Retinal pigment epithelial cell (primary cell): Measurements from ENCODE around the gene TCOF1.

Experiments used
- DNase-seq: peaks from one replicate; pipeline ENCODE4 v3.0.0-alpha.2; 2010; ENCODE audit warnings: low read depth
- H3K4me3 ChIP-seq: 2 replicates; pipeline ENCODE4 v1.5.1; 2011; ENCODE audit warnings: mild to moderate bottlenecking, low read length, control low read depth, moderate library complexity
- CTCF ChIP-seq: conservative IDR thresholded peaks from 2 replicates; pipeline ENCODE4 v1.5.1; 2011; ENCODE audit warnings: low read depth, low read length, control low read depth, inconsistent platforms

TCOF1 gene

GRCh38 chr5:150438873-150439546, 81.5 kb downstream of the TCOF1 start:
- TF ChIP-seq CTCF: peak; percentile 70
- no peak overlapping the region for H3K4me3 ChIP-seq
- no peak for DNase-seq

GRCh38 chr5:150440948-150441812, 83.7 kb downstream of the TCOF1 start:
- no peak for TF ChIP-seq CTCF
- H3K4me3 ChIP-seq: no peak overlapping the region
- DNase-seq: no peak

- no peak overlapping the region for H3K4me3 ChIP-seq
- TF ChIP-seq CTCF: no peak
- no peak for DNase-seq
Observed at GRCh38 chr5:150441813-150442698, 84.6 kb downstream of the TCOF1 start.

- TF ChIP-seq CTCF: no peak
- DNase-seq: no peak
- no peak overlapping the region for H3K4me3 ChIP-seq
Observed at GRCh38 chr5:150442699-150443080, 85.2 kb downstream of the TCOF1 start.

GRCh38 chr5:150443242-150444075, 86.0 kb downstream of the TCOF1 start:
- DNase-seq: no peak
- H3K4me3 ChIP-seq: no peak overlapping the region
- no peak for TF ChIP-seq CTCF

GRCh38 chr5:150444770-150445169, 87.3 kb downstream of the TCOF1 start:
- no peak for TF ChIP-seq CTCF
- no peak for DNase-seq

More at GRCh38 chr5:150444770-150445169, 87.3 kb downstream of the TCOF1 start:
- H3K4me3 ChIP-seq: no peak overlapping the region
